Measurements from ENCODE around the gene IFNL2.

DNA sequence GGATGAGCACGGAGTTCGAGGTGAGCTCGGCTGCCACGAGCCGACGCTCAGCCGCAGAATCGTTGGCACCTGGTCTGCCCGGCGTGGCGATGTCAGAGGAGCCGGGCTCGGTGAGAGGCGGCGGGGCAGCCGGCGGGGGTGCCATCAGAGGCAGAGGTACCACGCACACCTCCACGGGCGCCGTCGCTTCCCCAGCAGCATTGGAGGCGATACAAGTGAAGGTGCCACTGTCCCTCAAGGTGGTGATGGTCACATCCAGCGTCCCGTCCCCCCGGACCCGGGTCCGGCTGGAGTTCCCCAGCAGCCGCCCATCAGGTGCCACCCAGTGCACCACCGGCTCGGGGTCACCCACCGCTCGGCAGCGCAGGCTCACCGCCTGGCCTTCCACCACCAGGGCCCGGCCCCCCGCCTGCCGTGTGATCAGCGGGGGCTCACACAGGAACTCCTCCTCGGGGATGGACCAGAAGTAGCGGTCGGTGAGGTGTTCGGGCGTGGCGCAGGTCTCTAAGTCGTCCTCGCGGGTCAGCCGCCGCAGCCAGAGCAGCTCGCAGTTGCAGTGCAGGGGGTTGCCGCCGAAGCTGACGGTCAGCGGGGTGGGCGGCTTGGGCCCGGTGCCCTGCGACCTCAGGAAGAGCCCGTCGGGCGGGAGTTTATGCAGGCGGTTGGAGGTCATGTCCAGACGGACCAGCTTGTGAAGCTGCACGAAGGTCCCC lies 46.0 kb downstream of the IFNL2 start:
- TF ChIP-seq, protein P1, sequence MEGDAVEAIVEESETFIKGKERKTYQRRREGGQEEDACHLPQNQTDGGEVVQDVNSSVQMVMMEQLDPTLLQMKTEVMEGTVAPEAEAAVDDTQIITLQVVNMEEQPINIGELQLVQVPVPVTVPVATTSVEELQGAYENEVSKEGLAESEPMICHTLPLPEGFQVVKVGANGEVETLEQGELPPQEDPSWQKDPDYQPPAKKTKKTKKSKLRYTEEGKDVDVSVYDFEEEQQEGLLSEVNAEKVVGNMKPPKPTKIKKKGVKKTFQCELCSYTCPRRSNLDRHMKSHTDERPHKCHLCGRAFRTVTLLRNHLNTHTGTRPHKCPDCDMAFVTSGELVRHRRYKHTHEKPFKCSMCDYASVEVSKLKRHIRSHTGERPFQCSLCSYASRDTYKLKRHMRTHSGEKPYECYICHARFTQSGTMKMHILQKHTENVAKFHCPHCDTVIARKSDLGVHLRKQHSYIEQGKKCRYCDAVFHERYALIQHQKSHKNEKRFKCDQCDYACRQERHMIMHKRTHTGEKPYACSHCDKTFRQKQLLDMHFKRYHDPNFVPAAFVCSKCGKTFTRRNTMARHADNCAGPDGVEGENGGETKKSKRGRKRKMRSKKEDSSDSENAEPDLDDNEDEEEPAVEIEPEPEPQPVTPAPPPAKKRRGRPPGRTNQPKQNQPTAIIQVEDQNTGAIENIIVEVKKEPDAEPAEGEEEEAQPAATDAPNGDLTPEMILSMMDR (IDR thresholded peaks at IDR 0.05) = no peak
- no peak for TF ChIP-seq POLR2A (IDR thresholded peaks at IDR 0.05)

All from esophagus squamous epithelium (tissue), 4 donors.